Measurements from ENCODE around the gene HNRNPF.

HNRNPF gene

GRCh38 chr10:43389867-43390266 is 19.1 kb downstream of the HNRNPF start:
- no peak for ATAC-seq
- TF ChIP-seq CREB5 (CRISPR knock-in tag; IDR thresholded peaks at IDR 0.05; ENCODE audit: low read depth) (no peak), ZC3H10 (CRISPR knock-in tag; IDR thresholded peaks at IDR 0.05) (no peak), BACH2 (CRISPR knock-in tag; IDR thresholded peaks at IDR 0.05; ENCODE audit: borderline replicate concordance) (no peak), GLIS3 (CRISPR knock-in tag; IDR thresholded peaks at IDR 0.05) (no peak)

GRCh38 chr10:43387678-43388032 is 21.3 kb downstream of the HNRNPF start:
- TF ChIP-seq ZNF565 (CRISPR knock-in tag; conservative IDR thresholded peaks at IDR 0.05; ENCODE audit: low read depth) (no peak), TSHZ2 (CRISPR knock-in tag; IDR thresholded peaks at IDR 0.05) (no peak), OSR1 (CRISPR knock-in tag; IDR thresholded peaks at IDR 0.05) (no peak), ZNF70 (CRISPR knock-in tag; IDR thresholded peaks at IDR 0.05) (no peak)
- no peak for ATAC-seq

GRCh38 chr10:43386981-43387677 is 21.9 kb downstream of the HNRNPF start:
- ATAC-seq, result no peak
- TF ChIP-seq ZNF565 (CRISPR knock-in tag; conservative IDR thresholded peaks at IDR 0.05; ENCODE audit: low read depth) (no peak), POU6F1 (CRISPR knock-in tag; IDR thresholded peaks at IDR 0.05; ENCODE audit: borderline replicate concordance, low read depth) (no peak), PPARA (CRISPR knock-in tag; IDR thresholded peaks at IDR 0.05; ENCODE audit: borderline replicate concordance) (no peak), OSR1 (CRISPR knock-in tag; IDR thresholded peaks at IDR 0.05) (no peak), CSRNP3 (CRISPR knock-in tag; IDR thresholded peaks at IDR 0.05) (no peak), ESRRG (CRISPR knock-in tag; IDR thresholded peaks at IDR 0.05) (no peak), RARB (CRISPR knock-in tag; IDR thresholded peaks at IDR 0.05) (no peak), ISL1 (CRISPR knock-in tag; IDR thresholded peaks at IDR 0.05) (no peak), GLIS3 (CRISPR knock-in tag; IDR thresholded peaks at IDR 0.05) (no peak), ZNF8 (CRISPR knock-in tag; IDR thresholded peaks at IDR 0.05) (no peak), SNAI2 (CRISPR knock-in tag; IDR thresholded peaks at IDR 0.05) (no peak), ZFP3 (CRISPR knock-in tag; IDR thresholded peaks at IDR 0.05) (no peak)

- no peak for ATAC-seq
- TF ChIP-seq TSHZ2 (CRISPR knock-in tag; IDR thresholded peaks at IDR 0.05) (no peak), POU6F1 (CRISPR knock-in tag; IDR thresholded peaks at IDR 0.05; ENCODE audit: borderline replicate concordance, low read depth) (no peak), PATZ1 (CRISPR knock-in tag; IDR thresholded peaks at IDR 0.05; ENCODE audit: borderline replicate concordance) (no peak), ZNF70 (CRISPR knock-in tag; IDR thresholded peaks at IDR 0.05) (no peak), ZNF8 (CRISPR knock-in tag; IDR thresholded peaks at IDR 0.05) (no peak), PPARA (CRISPR knock-in tag; IDR thresholded peaks at IDR 0.05; ENCODE audit: borderline replicate concordance) (no peak), CREB5 (CRISPR knock-in tag; IDR thresholded peaks at IDR 0.05; ENCODE audit: low read depth) (no peak)
These were observed 22.4 kb downstream of the HNRNPF start for GRCh38 chr10:43386549-43386948.
